Spinal cord (tissue), 10 donors: ENCODE data around the gene MALT1. TPM values are rescaled to one million over a fixed set of nuclear protein-coding genes. Genes with fewer than 3 reads are reported as not detected.
A peak's percentile ranks its signal among the peaks of the same experiment; 100 is the strongest.

Experiments
- DNase-seq, 6 donors: peaks; one replicate each; pipeline versions ENCODE4 v3.0.0 to v3.0.0-alpha.2; 2013 to 2015; ENCODE audit warnings: low spot score in 6 of 6, low read depth in 4 of 6
- H3K27ac ChIP-seq: one replicate; pipeline ENCODE4 v1.5.1; 2013; ENCODE audit warnings: low read depth, low read length, control low read depth
- H3K27me3 ChIP-seq: one replicate; pipeline ENCODE4 v1.6.1; 2013; ENCODE audit warnings: low read length; ENCODE audit not compliant: control insufficient read depth, insufficient read depth
- H3K36me3 ChIP-seq: one replicate; pipeline ENCODE4 v1.6.1; 2013; ENCODE audit warnings: low read length; ENCODE audit not compliant: control insufficient read depth, insufficient read depth
- H3K4me1 ChIP-seq: one replicate; pipeline ENCODE4 v1.6.1; 2013; ENCODE audit warnings: low read length; ENCODE audit not compliant: control insufficient read depth, insufficient read depth
- H3K4me3 ChIP-seq: one replicate; pipeline ENCODE4 v1.5.1; 2013; ENCODE audit warnings: low read depth, low read length, control low read depth
- H3K9me3 ChIP-seq: one replicate; pipeline ENCODE4 v1.6.1; 2013; ENCODE audit warnings: low read length; ENCODE audit not compliant: control insufficient read depth, insufficient read depth
- WGBS: methylation state at CpG from one replicate; pipeline ENCODE4 v1.1.5; 2013; ENCODE audit warnings: missing lambda C conversion rate; ENCODE audit not compliant: insufficient coverage; 5-methylcytosine and 5-hydroxymethylcytosine counted together
- long read RNA-seq, 4 donors: transcript quantifications; one replicate each; lab custom pipeline, GENCODE V29; 2026
- polyA plus RNA-seq, 2 donors: library from polyadenylated mRNA; unstranded; fragments of 120-200 nt; gene quantifications; one replicate each; pipeline ENCODE4 v1.2.1, GENCODE V29; 2013; ENCODE audit not compliant: insufficient read length in 2 of 2
- total RNA-seq, 2 donors: library from RNA; depleted of rRNA in 1 of 2; stranded (reverse); fragments of 120-200 nt in 1 of 2; fragments of >200 nt in 1 of 2; gene quantifications; one replicate each; pipeline versions ENCODE4 v1.2.3 to v1.2.4, GENCODE V29; 2013 to 2014
- donor health status: healthy.

The MALT1 gene, protein sequence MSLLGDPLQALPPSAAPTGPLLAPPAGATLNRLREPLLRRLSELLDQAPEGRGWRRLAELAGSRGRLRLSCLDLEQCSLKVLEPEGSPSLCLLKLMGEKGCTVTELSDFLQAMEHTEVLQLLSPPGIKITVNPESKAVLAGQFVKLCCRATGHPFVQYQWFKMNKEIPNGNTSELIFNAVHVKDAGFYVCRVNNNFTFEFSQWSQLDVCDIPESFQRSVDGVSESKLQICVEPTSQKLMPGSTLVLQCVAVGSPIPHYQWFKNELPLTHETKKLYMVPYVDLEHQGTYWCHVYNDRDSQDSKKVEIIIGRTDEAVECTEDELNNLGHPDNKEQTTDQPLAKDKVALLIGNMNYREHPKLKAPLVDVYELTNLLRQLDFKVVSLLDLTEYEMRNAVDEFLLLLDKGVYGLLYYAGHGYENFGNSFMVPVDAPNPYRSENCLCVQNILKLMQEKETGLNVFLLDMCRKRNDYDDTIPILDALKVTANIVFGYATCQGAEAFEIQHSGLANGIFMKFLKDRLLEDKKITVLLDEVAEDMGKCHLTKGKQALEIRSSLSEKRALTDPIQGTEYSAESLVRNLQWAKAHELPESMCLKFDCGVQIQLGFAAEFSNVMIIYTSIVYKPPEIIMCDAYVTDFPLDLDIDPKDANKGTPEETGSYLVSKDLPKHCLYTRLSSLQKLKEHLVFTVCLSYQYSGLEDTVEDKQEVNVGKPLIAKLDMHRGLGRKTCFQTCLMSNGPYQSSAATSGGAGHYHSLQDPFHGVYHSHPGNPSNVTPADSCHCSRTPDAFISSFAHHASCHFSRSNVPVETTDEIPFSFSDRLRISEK
- total RNA-seq (10 to 100 TPM; 28.4 to 32.0 TPM), polyA plus RNA-seq (10 to 100 TPM; 17.1 to 18.2 TPM)
- long read RNA-seq, donor 1: 0 reads
- long read RNA-seq, donor 2: 0 reads
- long read RNA-seq, donor 3, full-length matches to known transcripts: 2 of 2 reads
- long read RNA-seq, donor 3, partial matches to known transcripts: 0 of 2 reads
- long read RNA-seq, donor 3, other reads (novel, unspliced or antisense): 0 of 2 reads
- long read RNA-seq, donor 4, full-length matches to known transcripts: 2 of 2 reads
- long read RNA-seq, donor 4, partial matches to known transcripts: 0 of 2 reads
- long read RNA-seq, donor 4, other reads (novel, unspliced or antisense): 0 of 2 reads

DNA sequence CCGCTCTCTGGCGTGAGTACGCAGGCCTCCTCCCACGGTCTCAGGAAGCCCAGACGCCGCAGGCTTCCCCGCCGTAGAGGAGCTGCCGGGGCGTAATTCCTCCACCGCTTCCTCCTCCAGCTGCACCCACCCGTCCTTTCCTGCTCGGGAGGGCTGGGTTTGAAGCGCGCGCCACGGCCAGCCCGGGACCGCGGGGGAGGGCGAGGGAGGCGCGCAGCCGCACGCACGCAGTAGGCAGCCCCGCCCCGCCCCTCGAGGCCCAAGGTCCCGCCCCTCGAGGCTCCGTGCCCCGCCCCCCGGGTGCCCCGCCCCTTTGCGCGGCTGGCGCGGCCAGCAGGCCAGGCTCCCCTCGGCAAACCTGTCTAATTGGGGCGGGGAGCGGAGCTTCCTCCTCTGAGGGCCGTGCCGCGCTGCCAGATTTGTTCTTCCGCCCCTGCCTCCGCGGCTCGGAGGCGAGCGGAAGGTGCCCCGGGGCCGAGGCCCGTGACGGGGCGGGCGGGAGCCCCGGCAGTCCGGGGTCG lies at the start of gene MALT1:
Gene MALT1, plus strand, starts transcription at position 355 of the 521 bp plus-strand sequence. CDS start 179 bp downstream, outside the sequence.
- H3K36me3 ChIP-seq: no peaks in the 10 kb centered on the region
- H3K27ac ChIP-seq: peak within 1 kb of the TSS; percentile 72
- H3K4me1 ChIP-seq: peaks cover 10% of the 10 kb centered on the region
- no peaks in the 10 kb centered on the region for H3K9me3 ChIP-seq
- H3K4me3 ChIP-seq: peak within 1 kb of the TSS; percentile 73
- no peaks in the 10 kb centered on the region for H3K27me3 ChIP-seq
- WGBS: 0% methylated on average over 60 of the region's 60 CpGs
- peak; percentile 57 to 96 (median 78) for DNase-seq

DNA sequence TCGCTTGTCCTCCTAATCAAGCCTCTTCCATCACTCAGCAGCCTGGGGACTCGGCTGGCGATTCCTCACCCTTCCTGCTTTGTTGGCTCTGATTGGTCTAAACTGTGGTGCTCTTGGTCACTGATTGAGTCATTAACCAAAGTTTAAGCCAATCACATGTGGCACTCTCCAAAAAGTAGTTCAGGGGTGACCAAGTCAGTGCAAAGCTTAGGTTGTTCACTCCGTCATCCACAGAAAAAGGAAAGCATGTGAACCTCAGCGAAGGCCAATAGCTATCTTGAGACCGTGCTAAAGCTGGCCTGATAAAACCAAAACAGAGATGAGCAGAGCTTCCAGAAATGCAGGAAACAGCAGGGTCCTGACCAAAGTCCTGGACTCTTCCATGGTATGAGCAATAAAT lies 47.3 kb upstream of the MALT1 start:
- H3K4me1 ChIP-seq: peaks cover 3% of the 10 kb centered on the region
- no peak for DNase-seq

DNA sequence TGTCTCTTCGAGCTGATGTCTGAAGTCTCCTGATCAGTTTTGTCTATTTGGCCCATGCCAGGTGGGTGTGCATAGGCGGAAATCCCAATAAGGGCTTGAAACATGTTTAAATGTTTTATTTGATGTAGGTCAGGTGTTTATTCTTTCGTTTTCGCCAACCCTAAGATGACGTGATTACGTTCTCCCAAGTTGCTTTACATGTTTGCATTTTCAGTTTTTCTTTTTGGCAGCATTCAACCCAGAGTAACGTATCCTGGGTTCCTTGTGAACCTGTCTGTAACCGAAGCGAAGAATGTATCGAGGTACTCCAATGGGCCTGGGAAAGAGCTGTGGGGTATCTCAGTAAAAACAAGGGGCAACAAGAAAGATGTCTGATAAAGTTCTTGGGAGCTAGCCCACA lies 45.4 kb upstream of the MALT1 start:
- Histone ChIP-seq H3K36me3 (no peaks in the 10 kb centered on the region), H3K9me3 (no peaks in the 10 kb centered on the region), H3K27ac (no peak overlapping the region), H3K4me1 (no peaks in the 10 kb centered on the region), H3K4me3 (no peak overlapping the region), H3K27me3 (no peaks in the 10 kb centered on the region)
- no peak for DNase-seq
- WGBS: 90% methylated on average over 10 of the region's 10 CpGs

More for the DNA sequence above, 47.3 kb upstream of the MALT1 start:
- no peaks in the 10 kb centered on the region for H3K9me3 ChIP-seq
- no peaks in the 10 kb centered on the region for H3K36me3 ChIP-seq
- 95% methylated on average over 6 of the region's 6 CpGs for WGBS
- no peaks in the 10 kb centered on the region for H3K27me3 ChIP-seq
- no peak overlapping the region for H3K4me3 ChIP-seq
- no peak overlapping the region for H3K27ac ChIP-seq

DNA sequence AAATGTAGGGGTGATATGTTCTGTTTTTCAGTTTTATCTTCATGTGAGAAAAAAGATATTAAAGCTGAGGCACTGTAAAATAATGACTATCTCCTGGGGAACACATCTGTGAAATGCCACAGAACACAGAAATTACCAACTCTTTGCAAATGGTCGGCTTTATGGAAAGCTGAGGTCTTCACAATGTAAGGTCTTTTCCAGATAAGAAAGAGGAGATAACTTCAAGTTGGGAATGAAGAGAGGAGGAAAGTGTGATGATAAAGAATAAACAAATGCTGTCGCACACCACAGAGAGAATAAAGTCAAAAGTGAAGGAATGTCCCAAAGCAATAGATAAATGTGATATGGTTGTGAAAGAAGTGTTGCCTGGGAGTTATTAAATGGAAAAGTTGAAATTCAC lies 41.2 kb upstream of the MALT1 start:
- H3K4me3 ChIP-seq: no peak overlapping the region

DNA sequence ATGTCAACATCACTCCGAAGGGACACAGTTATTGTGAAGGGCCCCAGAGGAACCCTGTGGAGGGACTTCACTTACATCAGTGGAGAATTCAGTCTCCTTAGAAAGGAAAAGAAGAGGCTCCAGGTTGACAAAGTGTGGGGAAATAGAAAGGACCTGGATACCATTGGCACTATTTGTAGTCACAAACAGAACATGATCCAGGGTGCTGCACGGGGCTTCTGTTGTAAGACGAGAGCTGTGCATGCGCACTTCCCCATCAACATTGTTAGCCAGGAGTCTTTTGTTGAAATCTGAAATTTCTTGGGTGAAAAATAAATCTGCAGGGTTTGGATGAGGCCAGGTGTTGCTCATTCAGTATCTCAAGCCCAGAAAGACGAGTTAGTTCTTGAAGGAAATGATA lies 40.0 kb upstream of the MALT1 start:
- no peak for DNase-seq
- WGBS: 83% methylated on average over 3 of the region's 5 CpGs
- no peak overlapping the region for H3K4me3 ChIP-seq
- H3K27me3 ChIP-seq: no peaks in the 10 kb centered on the region
- no peak overlapping the region for H3K27ac ChIP-seq
- H3K36me3 ChIP-seq: no peaks in the 10 kb centered on the region
- no peaks in the 10 kb centered on the region for H3K9me3 ChIP-seq
- H3K4me1 ChIP-seq: peaks cover 4% of the 10 kb centered on the region

More for the DNA sequence above, 41.2 kb upstream of the MALT1 start:
- Histone ChIP-seq H3K4me1 (peaks cover 4% of the 10 kb centered on the region), H3K27me3 (no peaks in the 10 kb centered on the region), H3K27ac (no peak overlapping the region), H3K9me3 (no peaks in the 10 kb centered on the region), H3K36me3 (no peaks in the 10 kb centered on the region)
- no peak for DNase-seq
- 100% methylated on average over 1 of the region's 2 CpGs for WGBS

DNA sequence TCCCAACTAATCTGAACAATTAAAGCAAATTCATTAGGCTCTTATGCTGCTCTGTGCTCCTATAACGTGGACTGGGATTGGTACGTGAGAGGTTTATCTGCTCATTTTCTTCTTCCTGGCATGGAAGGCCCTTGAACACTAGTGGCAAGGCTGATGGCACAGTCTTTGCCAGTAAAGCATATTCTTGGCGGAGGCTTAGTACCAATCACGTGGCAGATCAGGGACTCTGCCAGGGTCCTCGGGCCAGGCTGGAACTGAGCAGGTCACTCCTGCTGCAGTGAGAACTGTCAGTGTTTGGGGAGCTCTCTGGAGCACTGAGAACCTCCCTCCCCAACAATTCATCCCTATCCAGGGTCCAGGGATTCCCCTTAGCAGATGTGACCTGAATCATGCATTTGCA lies 38.7 kb upstream of the MALT1 start:
- 62% methylated on average over 5 of the region's 5 CpGs for WGBS
- DNase-seq: peak in 1 of 6 donors; percentile 67
- Histone ChIP-seq H3K4me3 (no peak overlapping the region), H3K4me1 (peaks cover 4% of the 10 kb centered on the region), H3K27me3 (no peaks in the 10 kb centered on the region), H3K9me3 (no peaks in the 10 kb centered on the region), H3K36me3 (no peaks in the 10 kb centered on the region), H3K27ac (no peak overlapping the region)

DNA sequence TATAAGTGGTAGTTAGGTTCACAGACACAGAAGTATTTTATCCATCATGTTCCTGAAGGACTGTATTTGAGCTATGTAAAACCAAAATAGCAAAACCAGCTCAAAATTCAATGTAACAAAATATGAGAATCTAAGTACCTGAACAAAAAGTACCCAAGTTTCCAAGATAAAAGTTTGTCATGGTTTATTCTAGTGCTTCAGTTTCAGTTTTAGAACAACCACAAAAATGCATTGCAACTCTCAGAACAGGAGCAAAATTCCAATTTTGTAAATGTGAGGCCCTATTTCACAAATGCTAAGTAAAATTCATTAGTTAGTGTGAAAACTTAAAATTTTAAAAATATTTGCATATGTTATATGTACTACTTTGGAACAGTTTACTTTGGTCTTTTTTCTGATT lies 37.4 kb upstream of the MALT1 start:
- H3K9me3 ChIP-seq: no peaks in the 10 kb centered on the region

DNA sequence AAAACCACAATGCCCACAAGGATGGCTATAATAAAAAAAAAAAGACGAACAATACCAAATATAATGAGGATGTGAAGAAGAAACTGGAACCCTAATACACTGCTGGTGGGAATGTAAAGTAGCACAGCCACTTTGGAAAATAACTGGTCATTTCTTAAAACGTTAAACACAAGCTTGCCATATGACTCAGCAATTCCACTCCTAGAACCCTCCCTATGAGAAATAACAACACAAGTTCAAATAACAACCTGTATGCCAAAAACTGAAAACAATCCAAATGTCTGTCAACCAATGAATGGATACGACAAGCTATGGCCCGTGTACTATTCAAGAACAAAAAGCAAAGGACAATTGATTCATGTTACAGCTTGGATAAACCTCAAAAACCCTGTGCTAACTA lies 35.4 kb upstream of the MALT1 start:
- no peaks in the 10 kb centered on the region for H3K27me3 ChIP-seq
- H3K4me3 ChIP-seq: no peak overlapping the region
- H3K9me3 ChIP-seq: no peaks in the 10 kb centered on the region
- WGBS: 0% methylated on average over 1 of the region's 4 CpGs
- DNase-seq: no peak
- H3K27ac ChIP-seq: no peak overlapping the region
- H3K36me3 ChIP-seq: no peaks in the 10 kb centered on the region
- H3K4me1 ChIP-seq: peaks cover 11% of the 10 kb centered on the region

More for the DNA sequence above, 37.4 kb upstream of the MALT1 start:
- Histone ChIP-seq H3K27ac (no peak overlapping the region), H3K4me1 (peaks cover 7% of the 10 kb centered on the region), H3K36me3 (no peaks in the 10 kb centered on the region), H3K27me3 (no peaks in the 10 kb centered on the region), H3K4me3 (no peak overlapping the region)
- no peak for DNase-seq

DNA sequence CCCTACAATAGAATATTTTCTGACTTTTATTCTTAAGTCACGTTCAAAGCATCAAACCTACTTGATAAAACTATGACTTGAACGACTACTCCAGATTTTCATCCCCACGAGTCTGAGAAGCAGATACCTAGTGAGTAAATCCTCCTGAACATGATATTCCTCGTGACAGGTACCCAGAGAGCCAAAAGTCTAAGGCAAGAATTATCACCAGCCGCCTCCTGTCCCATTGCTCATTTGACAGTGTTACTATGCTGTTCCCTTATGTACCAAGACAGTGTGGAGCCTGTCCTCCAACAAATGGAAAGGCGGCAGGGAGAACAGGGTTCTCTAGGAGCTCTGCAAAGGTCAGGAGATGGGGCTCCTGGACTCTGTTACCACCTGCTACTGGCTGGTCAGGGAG lies 34.1 kb upstream of the MALT1 start:
- Histone ChIP-seq H3K9me3 (no peaks in the 10 kb centered on the region), H3K4me3 (no peak overlapping the region), H3K4me1 (peaks cover 11% of the 10 kb centered on the region), H3K27me3 (no peaks in the 10 kb centered on the region), H3K36me3 (no peaks in the 10 kb centered on the region), H3K27ac (no peak overlapping the region)
- 100% methylated on average over 1 of the region's 6 CpGs for WGBS
- no peak for DNase-seq
